SK-N-SH (cell line): Measurements from ENCODE around the gene USP48. TPM values are rescaled to one million over a fixed set of nuclear protein-coding genes. Genes with fewer than 3 reads are reported as not detected.

Experiments
- CTCF ChIA-PET: fragments of 300-600, 350-600 bp; formaldehyde crosslinking; extraction: SDS; loops from one replicate; lab custom pipeline; 2021; lab: Yijun Ruan, JAX
- POLR2A ChIA-PET: fragments of 350-600 bp; sonication (Branson Sonifier 250); formaldehyde crosslinking; extraction: SDS; loops from one replicate; lab custom pipeline; 2020; ENCODE audit warnings: antibody characterized with exemption, inconsistent platforms; lab: Yijun Ruan, JAX
- DNase-seq: peaks from one replicate; pipeline ENCODE4 v3.0.0; 2012
- H2AFZ ChIP-seq: fragments of 200-600 bp; sonication (generic); 2 replicates; pipeline ENCODE4 v1.8.1; 2016; ENCODE audit warnings: antibody characterized with exemption, mild to moderate bottlenecking, low read depth
- H3F3A ChIP-seq: fragments of 200-600 bp; sonication (generic); replicated peaks from 2 replicates; pipeline ENCODE3; 2016; ENCODE audit warnings: antibody characterized with exemption, mild to moderate bottlenecking; ENCODE audit not compliant: insufficient read depth
- H3K27ac ChIP-seq, 2 experiments: fragments of 200-500 bp in 1 of 2; fragments of 200-600 bp in 1 of 2; sonication (Bioruptor generic) in 1 of 2; sonication (generic), shearing (Covaris generic) in 1 of 2; 2 replicates each; pipeline versions ENCODE4 v1.5.1 to v1.6.1; 2014 to 2016; ENCODE audit warnings: low read depth in 2 of 2, inconsistent platforms in 1 of 2, low read length in 1 of 2, mild to moderate bottlenecking in 1 of 2, mixed read lengths in 1 of 2
- H3K27me3 ChIP-seq: fragments of 200-600 bp; sonication (generic), shearing (Covaris generic); 2 replicates; pipeline ENCODE4 v1.6.1; 2016; ENCODE audit warnings: mixed run types; ENCODE audit not compliant: insufficient read depth
- H3K36me3 ChIP-seq, 2 experiments: fragments of 200-500 bp in 1 of 2; fragments of 200-600 bp in 1 of 2; sonication (Bioruptor generic) in 1 of 2; sonication (generic) in 1 of 2; replicated peaks in 1 of 2; 2 replicates each; pipeline versions ENCODE3 to v1.5.1; 2014 to 2016; ENCODE audit warnings: low read length in 1 of 2, mild to moderate bottlenecking in 1 of 2; ENCODE audit not compliant: insufficient read depth in 2 of 2, control insufficient read depth in 1 of 2
- H3K4me1 ChIP-seq, 2 experiments: fragments of 200-500 bp in 1 of 2; fragments of 200-600 bp in 1 of 2; sonication (Bioruptor generic) in 1 of 2; sonication (generic), shearing (Covaris generic) in 1 of 2; 2 replicates each; pipeline versions ENCODE4 v1.5.1 to v1.6.1; 2014 to 2016; ENCODE audit warnings: low read depth in 1 of 2, low read length in 1 of 2, mixed run types in 1 of 2; ENCODE audit not compliant: insufficient read depth in 2 of 2, control insufficient read depth in 1 of 2
- H3K4me2 ChIP-seq: fragments of 200-600 bp; sonication (generic), shearing (Covaris generic); 2 replicates; pipeline ENCODE4 v1.6.1; 2017; ENCODE audit warnings: mixed run types
- H3K4me3 ChIP-seq, 2 experiments: fragments of 200-500 bp in 1 of 2; fragments of 200-600 bp in 1 of 2; sonication (Bioruptor generic) in 1 of 2; sonication (generic), shearing (Covaris generic) in 1 of 2; 2 replicates each; pipeline versions ENCODE4 v1.5.1 to v1.8.1; 2014 to 2016; ENCODE audit warnings: low read depth in 2 of 2, inconsistent platforms in 1 of 2, low read length in 1 of 2, mild to moderate bottlenecking in 1 of 2, mixed read lengths in 1 of 2, moderate library complexity in 1 of 2
- H3K79me2 ChIP-seq: fragments of 200-600 bp; sonication (generic); 2 replicates; pipeline ENCODE4 v1.8.1; 2017; ENCODE audit warnings: mild to moderate bottlenecking; ENCODE audit not compliant: insufficient read depth
- H3K9ac ChIP-seq: fragments of 200-600 bp; sonication (generic); 2 replicates; pipeline ENCODE4 v1.6.1; 2017; ENCODE audit warnings: mixed run types
- H3K9me2 ChIP-seq: fragments of 200-600 bp; sonication (generic); 2 replicates; pipeline ENCODE4 v1.6.1; 2017; ENCODE audit warnings: mixed run types
- H3K9me3 ChIP-seq: fragments of 200-600 bp; sonication (generic); 2 replicates; pipeline ENCODE4 v1.6.1; 2017; ENCODE audit warnings: mixed run types, mild to moderate bottlenecking, moderate library complexity
- H4K20me1 ChIP-seq: fragments of 200-600 bp; sonication (generic); 2 replicates; pipeline ENCODE4 v1.6.1; 2017; ENCODE audit warnings: mild to moderate bottlenecking, mixed run types; ENCODE audit not compliant: insufficient read depth
- FOXJ3 ChIP-seq: sonication (generic); formaldehyde crosslinking; IDR thresholded peaks from 2 replicates; pipeline ENCODE4 v1.5.1; 2020; ENCODE audit warnings: mild to moderate bottlenecking, missing genetic modification reagents
- PBX3 ChIP-seq: IDR thresholded peaks from 2 replicates; pipeline ENCODE4; 2012
- WGBS: methylation state at CpG from one replicate; pipeline ENCODE4 v1.1.6; 2017; ENCODE audit warnings: low lambda C conversion rate; 5-methylcytosine and 5-hydroxymethylcytosine counted together
- polyA plus RNA-seq, 3 experiments: library from polyadenylated mRNA; depleted of rRNA; stranded (reverse); fragments of >200 nt; gene quantifications; 2 replicates each; pipeline ENCODE4 v1.2.3, GENCODE V29; 2012
- TF ChIP-seq, protein P1 (sequence below): fragments of 150-350 bp; IDR thresholded peaks from 2 replicates; pipeline ENCODE4 v1.6.1; 2016; ENCODE audit warnings: mild to moderate bottlenecking, low read depth, low read length
- TF ChIP-seq, protein P2 (sequence below): IDR thresholded peaks from 2 replicates; pipeline ENCODE4 v1.4.0; 2012; ENCODE audit warnings: low read depth
- TF ChIP-seq, protein P3 (sequence below): IDR thresholded peaks from 2 replicates; pipeline ENCODE4 v1.6.1; 2012; ENCODE audit warnings: mild to moderate bottlenecking, low read depth, low read length, moderate library complexity

Gene USP48
- polyA plus RNA-seq, 1 of the 3 experiments (the other 2 are of a cell fraction), result 13.6 TPM

GRCh38 chr1:21647431-21648351, 135.3 kb downstream of the USP48 start:
- H3K4me1 ChIP-seq, result peaks cover 0 to 11% of the 10 kb centered on the region in 2 experiments; a peak in 1 of 4 replicates

More at GRCh38 chr1:21647431-21648351, 135.3 kb downstream of the USP48 start:
- no peak for DNase-seq
- Histone ChIP-seq H3K27ac (no peak overlapping the region), H3K27me3 (peaks cover 6% of the 10 kb centered on the region), H3K4me2 (no peak overlapping the region), H2AFZ (no peak overlapping the region), H3K9ac (no peak overlapping the region), H3K9me3 (no peaks in the 10 kb centered on the region), H3K79me2 (no peaks in the 10 kb centered on the region), H3K9me2 (no peaks in the 10 kb centered on the region), H3K4me3 (no peak overlapping the region), H4K20me1 (no peaks in the 10 kb centered on the region), H3K36me3 (no peaks in the 10 kb centered on the region), H3F3A (no peaks in the 10 kb centered on the region)
- ChIA-PET CTCF (interaction anchor here (2.7 kb wide), 1 partner anchor 11 kb away, joined by 18 read pairs; no protein-coding TSS in a partner anchor), POLR2A (no interaction called here)
- TF ChIP-seq FOXJ3 (CRISPR knock-in tag) (no peak), PBX3 (peak; percentile 44; the same call in 1 of the 2 replicates)
- TF ChIP-seq, protein P1, sequence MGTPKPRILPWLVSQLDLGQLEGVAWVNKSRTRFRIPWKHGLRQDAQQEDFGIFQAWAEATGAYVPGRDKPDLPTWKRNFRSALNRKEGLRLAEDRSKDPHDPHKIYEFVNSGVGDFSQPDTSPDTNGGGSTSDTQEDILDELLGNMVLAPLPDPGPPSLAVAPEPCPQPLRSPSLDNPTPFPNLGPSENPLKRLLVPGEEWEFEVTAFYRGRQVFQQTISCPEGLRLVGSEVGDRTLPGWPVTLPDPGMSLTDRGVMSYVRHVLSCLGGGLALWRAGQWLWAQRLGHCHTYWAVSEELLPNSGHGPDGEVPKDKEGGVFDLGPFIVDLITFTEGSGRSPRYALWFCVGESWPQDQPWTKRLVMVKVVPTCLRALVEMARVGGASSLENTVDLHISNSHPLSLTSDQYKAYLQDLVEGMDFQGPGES, result no peak
- TF ChIP-seq, protein P2, sequence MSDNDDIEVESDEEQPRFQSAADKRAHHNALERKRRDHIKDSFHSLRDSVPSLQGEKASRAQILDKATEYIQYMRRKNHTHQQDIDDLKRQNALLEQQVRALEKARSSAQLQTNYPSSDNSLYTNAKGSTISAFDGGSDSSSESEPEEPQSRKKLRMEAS, result no peak
- TF ChIP-seq, protein P3, sequence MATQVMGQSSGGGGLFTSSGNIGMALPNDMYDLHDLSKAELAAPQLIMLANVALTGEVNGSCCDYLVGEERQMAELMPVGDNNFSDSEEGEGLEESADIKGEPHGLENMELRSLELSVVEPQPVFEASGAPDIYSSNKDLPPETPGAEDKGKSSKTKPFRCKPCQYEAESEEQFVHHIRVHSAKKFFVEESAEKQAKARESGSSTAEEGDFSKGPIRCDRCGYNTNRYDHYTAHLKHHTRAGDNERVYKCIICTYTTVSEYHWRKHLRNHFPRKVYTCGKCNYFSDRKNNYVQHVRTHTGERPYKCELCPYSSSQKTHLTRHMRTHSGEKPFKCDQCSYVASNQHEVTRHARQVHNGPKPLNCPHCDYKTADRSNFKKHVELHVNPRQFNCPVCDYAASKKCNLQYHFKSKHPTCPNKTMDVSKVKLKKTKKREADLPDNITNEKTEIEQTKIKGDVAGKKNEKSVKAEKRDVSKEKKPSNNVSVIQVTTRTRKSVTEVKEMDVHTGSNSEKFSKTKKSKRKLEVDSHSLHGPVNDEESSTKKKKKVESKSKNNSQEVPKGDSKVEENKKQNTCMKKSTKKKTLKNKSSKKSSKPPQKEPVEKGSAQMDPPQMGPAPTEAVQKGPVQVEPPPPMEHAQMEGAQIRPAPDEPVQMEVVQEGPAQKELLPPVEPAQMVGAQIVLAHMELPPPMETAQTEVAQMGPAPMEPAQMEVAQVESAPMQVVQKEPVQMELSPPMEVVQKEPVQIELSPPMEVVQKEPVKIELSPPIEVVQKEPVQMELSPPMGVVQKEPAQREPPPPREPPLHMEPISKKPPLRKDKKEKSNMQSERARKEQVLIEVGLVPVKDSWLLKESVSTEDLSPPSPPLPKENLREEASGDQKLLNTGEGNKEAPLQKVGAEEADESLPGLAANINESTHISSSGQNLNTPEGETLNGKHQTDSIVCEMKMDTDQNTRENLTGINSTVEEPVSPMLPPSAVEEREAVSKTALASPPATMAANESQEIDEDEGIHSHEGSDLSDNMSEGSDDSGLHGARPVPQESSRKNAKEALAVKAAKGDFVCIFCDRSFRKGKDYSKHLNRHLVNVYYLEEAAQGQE, result peak; percentile 99
- WGBS, result 63% methylated on average over 12 of the region's 19 CpGs
